Brain microvascular endothelial cell (primary cell): ENCODE measurements around the gene MAP3K7.

Experiments used
- DNase-seq: peaks from one replicate; pipeline ENCODE4 v3.0.0-alpha.2; 2020
- H3K27ac ChIP-seq: fragments of 250-450 bp; sonication (Bioruptor Pico); 2 replicates; pipeline ENCODE4 v1.5.1; 2020; ENCODE audit warnings: mild to moderate bottlenecking, moderate library complexity
- H3K27me3 ChIP-seq: fragments of 250-450 bp; sonication (Bioruptor Pico); replicated peaks from 2 replicates; pipeline ENCODE4 v1.5.1; 2020; ENCODE audit warnings: mild to moderate bottlenecking
- H3K36me3 ChIP-seq: fragments of 250-450 bp; sonication (Bioruptor Pico); replicated peaks from 2 replicates; pipeline ENCODE4 v1.5.1; 2020; ENCODE audit warnings: mild to moderate bottlenecking
- H3K4me3 ChIP-seq: 2 replicates; pipeline ENCODE4 v1.5.1; 2011; ENCODE audit warnings: low read depth, mild to moderate bottlenecking, control low read depth, low read length, moderate library complexity
- CTCF ChIP-seq: IDR thresholded peaks from 2 replicates; pipeline ENCODE4 v1.5.1; 2011; ENCODE audit warnings: low read depth, mild to moderate bottlenecking, moderate library complexity, low read length, control low read depth, inconsistent platforms; ENCODE audit errors: missing control alignments
- in situ Hi-C: cut with HindIII; loops from 2 replicates; pipeline ENCODE4 v1.10.0; 2017; ENCODE audit warnings: low sequenced_read_pairs, low pct_ligation_motif_present

Gene MAP3K7

GRCh38 chr6:90599151-90599550 is 12.3 kb upstream of the MAP3K7 start:
- DNase-seq = no peak
- Histone ChIP-seq H3K27me3 (no peaks in the 10 kb centered on the region), H3K27ac (no peak overlapping the region), H3K36me3 (no peaks in the 10 kb centered on the region), H3K4me3 (no peak overlapping the region)
- no peak for TF ChIP-seq CTCF
- in situ Hi-C loops = no loop called here

GRCh38 chr6:90598192-90598951 is 11.5 kb upstream of the MAP3K7 start:
- Histone ChIP-seq H3K27me3 (no peaks in the 10 kb centered on the region), H3K36me3 (no peaks in the 10 kb centered on the region), H3K27ac (no peak overlapping the region), H3K4me3 (no peak overlapping the region)
- in situ Hi-C loops = no loop called here
- DNase-seq = no peak
- no peak for TF ChIP-seq CTCF

GRCh38 chr6:90596967-90597539 is 10.2 kb upstream of the MAP3K7 start:
- Histone ChIP-seq H3K27me3 (no peaks in the 10 kb centered on the region), H3K4me3 (no peak overlapping the region), H3K27ac (no peak overlapping the region), H3K36me3 (no peaks in the 10 kb centered on the region)
- no peak for DNase-seq
- in situ Hi-C loops = no loop called here
- TF ChIP-seq CTCF = no peak

- no peak overlapping the region for H3K27ac ChIP-seq
- no peak for TF ChIP-seq CTCF
- in situ Hi-C loops = no loop called here
- H3K4me3 ChIP-seq = no peak overlapping the region
- no peaks in the 10 kb centered on the region for H3K36me3 ChIP-seq
- DNase-seq = no peak
- H3K27me3 ChIP-seq = no peaks in the 10 kb centered on the region
Observed at GRCh38 chr6:90595854-90596253, 9.0 kb upstream of the MAP3K7 start.

GRCh38 chr6:90586546-90586835 is 381 bp downstream of the MAP3K7 start:
- peak; percentile 2 for DNase-seq
- Histone ChIP-seq H3K36me3 (peaks cover 3% of the 10 kb centered on the region), H3K27ac (peak overlapping the region; percentile 86), H3K27me3 (no peaks in the 10 kb centered on the region), H3K4me3 (peak overlapping the region; percentile 90)
- in situ Hi-C loops = no loop called here
- TF ChIP-seq CTCF = no peak
